ENCODE data around the gene NOP58.

DNA sequence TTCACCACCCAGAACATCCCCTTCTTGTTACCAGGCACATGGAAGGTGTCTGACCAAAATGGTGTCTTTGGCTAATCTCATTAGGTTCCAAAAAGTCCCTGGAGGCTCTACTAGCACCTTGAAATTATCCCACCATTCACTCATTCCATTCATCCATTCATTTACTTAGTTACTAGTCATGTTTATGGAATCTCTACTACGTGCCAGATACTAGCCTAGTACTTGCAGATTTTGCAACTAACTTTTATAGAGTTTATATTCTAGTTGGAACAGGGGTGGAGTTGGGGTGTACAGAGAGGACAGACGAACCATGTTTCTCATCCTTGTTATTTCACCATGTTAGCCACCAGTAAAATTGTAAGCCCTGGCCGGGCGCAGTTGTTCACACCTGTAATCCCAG, 4.0 kb upstream of the NOP58 start:
- TF ChIP-seq POLR2AphosphoS5 (IDR thresholded peaks at IDR 0.05; ENCODE audit: low read depth): no peak
- TF ChIP-seq, protein P1, sequence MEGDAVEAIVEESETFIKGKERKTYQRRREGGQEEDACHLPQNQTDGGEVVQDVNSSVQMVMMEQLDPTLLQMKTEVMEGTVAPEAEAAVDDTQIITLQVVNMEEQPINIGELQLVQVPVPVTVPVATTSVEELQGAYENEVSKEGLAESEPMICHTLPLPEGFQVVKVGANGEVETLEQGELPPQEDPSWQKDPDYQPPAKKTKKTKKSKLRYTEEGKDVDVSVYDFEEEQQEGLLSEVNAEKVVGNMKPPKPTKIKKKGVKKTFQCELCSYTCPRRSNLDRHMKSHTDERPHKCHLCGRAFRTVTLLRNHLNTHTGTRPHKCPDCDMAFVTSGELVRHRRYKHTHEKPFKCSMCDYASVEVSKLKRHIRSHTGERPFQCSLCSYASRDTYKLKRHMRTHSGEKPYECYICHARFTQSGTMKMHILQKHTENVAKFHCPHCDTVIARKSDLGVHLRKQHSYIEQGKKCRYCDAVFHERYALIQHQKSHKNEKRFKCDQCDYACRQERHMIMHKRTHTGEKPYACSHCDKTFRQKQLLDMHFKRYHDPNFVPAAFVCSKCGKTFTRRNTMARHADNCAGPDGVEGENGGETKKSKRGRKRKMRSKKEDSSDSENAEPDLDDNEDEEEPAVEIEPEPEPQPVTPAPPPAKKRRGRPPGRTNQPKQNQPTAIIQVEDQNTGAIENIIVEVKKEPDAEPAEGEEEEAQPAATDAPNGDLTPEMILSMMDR (IDR thresholded peaks at IDR 0.05; ENCODE audit: insufficient read depth, low read length): no peak
- no peak for TF ChIP-seq GABPA (IDR thresholded peaks at IDR 0.05; ENCODE audit: low read depth)
- TF ChIP-seq, protein P2, sequence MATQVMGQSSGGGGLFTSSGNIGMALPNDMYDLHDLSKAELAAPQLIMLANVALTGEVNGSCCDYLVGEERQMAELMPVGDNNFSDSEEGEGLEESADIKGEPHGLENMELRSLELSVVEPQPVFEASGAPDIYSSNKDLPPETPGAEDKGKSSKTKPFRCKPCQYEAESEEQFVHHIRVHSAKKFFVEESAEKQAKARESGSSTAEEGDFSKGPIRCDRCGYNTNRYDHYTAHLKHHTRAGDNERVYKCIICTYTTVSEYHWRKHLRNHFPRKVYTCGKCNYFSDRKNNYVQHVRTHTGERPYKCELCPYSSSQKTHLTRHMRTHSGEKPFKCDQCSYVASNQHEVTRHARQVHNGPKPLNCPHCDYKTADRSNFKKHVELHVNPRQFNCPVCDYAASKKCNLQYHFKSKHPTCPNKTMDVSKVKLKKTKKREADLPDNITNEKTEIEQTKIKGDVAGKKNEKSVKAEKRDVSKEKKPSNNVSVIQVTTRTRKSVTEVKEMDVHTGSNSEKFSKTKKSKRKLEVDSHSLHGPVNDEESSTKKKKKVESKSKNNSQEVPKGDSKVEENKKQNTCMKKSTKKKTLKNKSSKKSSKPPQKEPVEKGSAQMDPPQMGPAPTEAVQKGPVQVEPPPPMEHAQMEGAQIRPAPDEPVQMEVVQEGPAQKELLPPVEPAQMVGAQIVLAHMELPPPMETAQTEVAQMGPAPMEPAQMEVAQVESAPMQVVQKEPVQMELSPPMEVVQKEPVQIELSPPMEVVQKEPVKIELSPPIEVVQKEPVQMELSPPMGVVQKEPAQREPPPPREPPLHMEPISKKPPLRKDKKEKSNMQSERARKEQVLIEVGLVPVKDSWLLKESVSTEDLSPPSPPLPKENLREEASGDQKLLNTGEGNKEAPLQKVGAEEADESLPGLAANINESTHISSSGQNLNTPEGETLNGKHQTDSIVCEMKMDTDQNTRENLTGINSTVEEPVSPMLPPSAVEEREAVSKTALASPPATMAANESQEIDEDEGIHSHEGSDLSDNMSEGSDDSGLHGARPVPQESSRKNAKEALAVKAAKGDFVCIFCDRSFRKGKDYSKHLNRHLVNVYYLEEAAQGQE (IDR thresholded peaks at IDR 0.05; ENCODE audit: insufficient replicate concordance, low read depth): no peak

Data from HL-60 (cell line).